PC-3 (cell line): ENCODE data around the gene HS3ST4. TPM values are rescaled to one million over a fixed set of nuclear protein-coding genes. Genes with fewer than 3 reads are reported as not detected.

ENCODE experiments used
- ATAC-seq: fragments of 200-7000 bp; cut with Tn5 transposase; 2 replicates; pipeline ENCODE4 v1.9.1; 2020; ENCODE audit warnings: mild to moderate bottlenecking, moderate library complexity
- BruUV-seq: library from RNA; stranded (reverse); fragments of 400-500 nt; replicated peaks from 2 replicates; lab custom pipeline; 2021; lab: Mats Ljungman, UMichigan
- CTCF ChIA-PET: fragments of 300-600 bp; sonication (Branson Sonifier 250); formaldehyde crosslinking; loops from one replicate; lab custom pipeline; 2022; ENCODE audit warnings: antibody characterized with exemption; lab: Charles Lee
- POLR2A ChIA-PET: fragments of 300-600 bp; sonication (Branson Sonifier 250); formaldehyde crosslinking; loops from one replicate; lab custom pipeline; 2022; ENCODE audit warnings: antibody characterized with exemption; ENCODE audit not compliant: unreplicated experiment; lab: Charles Lee
- DNase-seq: peaks from one replicate; pipeline ENCODE4 v3.0.0-alpha.2; 2015
- H2AFZ ChIP-seq: fragments of 300-600 bp; sonication (generic); 2 replicates; pipeline ENCODE4 v1.6.0; 2016; ENCODE audit warnings: antibody characterized with exemption, low read length
- H3F3A ChIP-seq: fragments of 300-600 bp; sonication (generic); one replicate; pipeline ENCODE4 v1.6.0; 2017; ENCODE audit warnings: antibody characterized with exemption, low read length, control low read depth, mild to moderate bottlenecking; ENCODE audit not compliant: unreplicated experiment
- H3K27ac ChIP-seq: fragments of 300-600 bp; sonication (generic); 2 replicates; pipeline ENCODE4 v1.5.1; 2016; ENCODE audit warnings: mild to moderate bottlenecking, low read length
- H3K27me3 ChIP-seq: fragments of 300-600 bp; sonication (generic); 2 replicates; pipeline ENCODE4 v1.6.1; 2016; ENCODE audit warnings: low read length, mixed read lengths
- H3K36me3 ChIP-seq: fragments of 300-600 bp; sonication (generic); 2 replicates; pipeline ENCODE4 v1.6.1; 2016; ENCODE audit warnings: low read depth, mixed run types, low read length, mixed read lengths
- H3K4me1 ChIP-seq: fragments of 300-600 bp; sonication (generic); 2 replicates; pipeline ENCODE4 v1.5.1; 2016; ENCODE audit warnings: low read length; ENCODE audit not compliant: insufficient read depth
- H3K4me2 ChIP-seq: fragments of 300-600 bp; sonication (generic); 2 replicates; pipeline ENCODE4 v1.6.0; 2016; ENCODE audit warnings: low read length
- H3K4me3 ChIP-seq: fragments of 300-600 bp; sonication (generic); 2 replicates; pipeline ENCODE4 v1.5.1; 2016; ENCODE audit warnings: mild to moderate bottlenecking, low read length, mixed read lengths
- H3K79me2 ChIP-seq: fragments of 300-600 bp; sonication (generic); 2 replicates; pipeline ENCODE4 v1.6.1; 2017; ENCODE audit warnings: low read length, mixed read lengths
- H3K9ac ChIP-seq: fragments of 300-600 bp; sonication (generic); 2 replicates; pipeline ENCODE4 v1.6.0; 2016; ENCODE audit warnings: mild to moderate bottlenecking, low read length
- H3K9me2 ChIP-seq: fragments of 300-600 bp; sonication (generic); replicated peaks from 2 replicates; pipeline ENCODE4 v1.6.1; 2016; ENCODE audit warnings: mixed run types, low read length, mixed read lengths
- H3K9me3 ChIP-seq: fragments of 300-600 bp; sonication (generic); 2 replicates; pipeline ENCODE4 v1.6.1; 2016; ENCODE audit warnings: low read length, mixed read lengths
- H4K20me1 ChIP-seq: fragments of 300-600 bp; sonication (generic); 2 replicates; pipeline ENCODE4 v1.6.1; 2016; ENCODE audit warnings: low read length, mixed read lengths
- EZH2 ChIP-seq: fragments of 300-600 bp; sonication (generic); IDR thresholded peaks from one replicate; pipeline ENCODE4 v1.6.1; 2017; ENCODE audit warnings: antibody characterized with exemption, mild to moderate bottlenecking, low read length; ENCODE audit not compliant: unreplicated experiment
- EZH2phosphoT487 ChIP-seq: fragments of 300-600 bp; sonication (generic); IDR thresholded peaks from 2 replicates; pipeline ENCODE4 v1.6.1; 2018; ENCODE audit warnings: mild to moderate bottlenecking, antibody characterized with exemption, low read length, borderline replicate concordance
- intact Hi-C: fragments of 100-400 bp; cut with micrococcal nuclease; formaldehyde crosslinking; loops from 2 replicates; pipeline ENCODE4 v1.9.0; 2023
- total RNA-seq: library from RNA; depleted of rRNA; stranded (reverse); fragments of >200 nt; gene quantifications from 2 replicates; pipeline ENCODE4 v1.2.3, GENCODE V29; 2014
- TF ChIP-seq, protein P1 (sequence below): fragments of 300-600 bp; sonication (generic); conservative IDR thresholded peaks from 2 replicates; pipeline ENCODE4 v1.5.1; 2017; ENCODE audit warnings: antibody characterized with exemption, low read depth, mild to moderate bottlenecking, low read length

Gene HS3ST4
- total RNA-seq, 1 experiment from 2014 or later: not detected

DNA sequence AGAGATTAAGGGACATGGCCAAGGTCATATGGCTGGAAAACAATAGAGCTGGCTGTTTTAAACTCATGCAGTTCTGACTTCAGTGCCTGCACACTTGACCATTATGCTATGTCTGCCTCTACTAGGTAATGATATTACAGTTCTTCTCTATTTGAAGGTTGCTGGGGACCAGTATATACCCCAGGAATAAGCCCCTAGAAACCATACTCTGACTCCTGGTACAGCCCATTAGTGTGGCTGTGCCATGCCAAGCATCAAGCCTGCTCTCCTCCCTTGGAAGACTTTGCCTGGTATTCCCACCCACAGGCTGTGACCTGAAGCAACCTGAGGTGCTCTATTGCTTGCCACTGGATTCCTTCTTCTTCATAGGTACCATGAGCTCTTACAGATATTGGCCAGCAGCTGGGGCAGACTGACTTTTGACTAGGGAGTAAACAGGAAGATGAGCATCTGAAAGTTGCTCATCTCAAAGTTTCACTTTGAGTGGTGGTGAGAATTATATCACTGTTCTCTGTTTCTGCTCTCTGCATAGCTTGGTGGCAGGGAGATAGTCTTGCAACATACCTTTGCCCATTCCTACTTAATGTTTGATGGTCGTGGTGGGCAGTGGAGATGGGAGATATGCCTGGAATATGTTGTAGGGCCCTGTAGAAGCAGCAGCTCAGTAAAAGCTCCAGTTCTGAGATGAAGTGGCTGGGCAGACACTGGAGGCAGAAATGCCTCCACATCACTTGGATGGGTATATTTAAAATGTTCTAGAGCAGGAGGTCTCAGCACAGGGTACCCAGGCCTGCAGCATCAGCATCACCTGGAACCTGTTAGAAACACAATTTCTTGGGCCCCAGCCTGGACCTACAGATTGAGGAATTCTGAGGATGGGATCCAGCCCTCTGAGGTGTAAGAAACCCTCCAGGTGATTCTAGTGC lies 274.7 kb downstream of the HS3ST4 start:
- POLR2A ChIA-PET: no interaction called here
- H3K4me3 ChIP-seq: no peak overlapping the region
- intact Hi-C loops: no loop called here
- H3K4me2 ChIP-seq: no peak overlapping the region
- H4K20me1 ChIP-seq: no peaks in the 10 kb centered on the region
- DNase-seq (no peak), ATAC-seq (no peak)
- no peaks in the 10 kb centered on the region for H3K9me3 ChIP-seq
- CTCF ChIA-PET: no interaction called here
- H3K4me1 ChIP-seq: no peaks in the 10 kb centered on the region
- no peaks in the 10 kb centered on the region for H3K9me2 ChIP-seq
- BruUV-seq: no TSS peak
- no peak overlapping the region for H3K27ac ChIP-seq
- H3K27me3 ChIP-seq: no peaks in the 10 kb centered on the region
- no peak overlapping the region for H2AFZ ChIP-seq
- no peaks in the 10 kb centered on the region for H3K79me2 ChIP-seq
- no peak for TF ChIP-seq EZH2phosphoT487
- no peak for TF ChIP-seq EZH2
- H3F3A ChIP-seq: no peaks in the 10 kb centered on the region
- no peak overlapping the region for H3K9ac ChIP-seq
- H3K36me3 ChIP-seq: no peaks in the 10 kb centered on the region

DNA sequence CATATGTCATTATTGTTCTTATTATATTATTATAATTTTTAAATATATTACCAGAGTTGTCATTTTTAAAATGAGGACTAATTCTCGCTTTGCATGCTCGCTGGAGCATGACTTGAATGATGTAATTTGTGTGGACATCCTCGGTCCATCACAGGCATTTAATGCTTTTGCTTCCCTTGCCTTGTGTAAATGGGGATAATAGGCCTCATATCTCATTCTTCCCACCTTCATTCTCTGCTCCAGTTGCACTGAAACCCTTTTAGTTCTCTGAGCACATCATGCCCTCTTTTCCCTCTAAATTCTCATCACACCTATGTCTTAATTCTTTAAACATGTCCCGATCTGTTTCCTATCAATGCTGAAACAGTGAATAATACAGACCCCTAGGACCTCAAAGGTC lies 285.4 kb downstream of the HS3ST4 start:
- H4K20me1 ChIP-seq: no peaks in the 10 kb centered on the region
- no peaks in the 10 kb centered on the region for H3K9me3 ChIP-seq

DNA sequence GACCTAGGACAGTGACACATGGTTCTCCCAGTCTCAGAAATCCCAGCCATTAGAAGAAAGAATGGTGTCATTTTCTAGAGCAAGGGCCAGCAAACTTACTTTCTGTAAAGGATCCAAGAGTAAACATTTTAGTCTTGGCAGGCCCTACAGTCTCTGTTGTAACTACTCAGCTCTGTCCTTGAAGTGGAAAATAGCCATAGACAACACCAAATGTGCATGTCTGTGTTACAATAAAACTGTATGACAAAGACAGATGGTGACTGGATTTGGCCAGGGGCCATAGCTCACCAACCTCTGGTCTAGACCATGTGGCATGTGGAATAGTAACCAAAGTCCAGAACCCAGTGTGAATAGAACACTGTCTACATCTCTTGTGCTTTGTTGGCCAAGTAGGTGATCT lies 286.5 kb downstream of the HS3ST4 start:
- no peak for DNase-seq
- no peaks in the 10 kb centered on the region for H3F3A ChIP-seq
- intact Hi-C loops: no loop called here
- H4K20me1 ChIP-seq: no peaks in the 10 kb centered on the region
- H3K4me3 ChIP-seq: no peak overlapping the region
- ChIA-PET CTCF (no interaction called here), POLR2A (no interaction called here)
- H3K9ac ChIP-seq: no peak overlapping the region
- H3K79me2 ChIP-seq: no peaks in the 10 kb centered on the region
- H3K27ac ChIP-seq: no peak overlapping the region
- H3K9me2 ChIP-seq: no peaks in the 10 kb centered on the region
- no peak for ATAC-seq
- TF ChIP-seq EZH2phosphoT487 (no peak), EZH2 (no peak)
- TF ChIP-seq, protein P1, sequence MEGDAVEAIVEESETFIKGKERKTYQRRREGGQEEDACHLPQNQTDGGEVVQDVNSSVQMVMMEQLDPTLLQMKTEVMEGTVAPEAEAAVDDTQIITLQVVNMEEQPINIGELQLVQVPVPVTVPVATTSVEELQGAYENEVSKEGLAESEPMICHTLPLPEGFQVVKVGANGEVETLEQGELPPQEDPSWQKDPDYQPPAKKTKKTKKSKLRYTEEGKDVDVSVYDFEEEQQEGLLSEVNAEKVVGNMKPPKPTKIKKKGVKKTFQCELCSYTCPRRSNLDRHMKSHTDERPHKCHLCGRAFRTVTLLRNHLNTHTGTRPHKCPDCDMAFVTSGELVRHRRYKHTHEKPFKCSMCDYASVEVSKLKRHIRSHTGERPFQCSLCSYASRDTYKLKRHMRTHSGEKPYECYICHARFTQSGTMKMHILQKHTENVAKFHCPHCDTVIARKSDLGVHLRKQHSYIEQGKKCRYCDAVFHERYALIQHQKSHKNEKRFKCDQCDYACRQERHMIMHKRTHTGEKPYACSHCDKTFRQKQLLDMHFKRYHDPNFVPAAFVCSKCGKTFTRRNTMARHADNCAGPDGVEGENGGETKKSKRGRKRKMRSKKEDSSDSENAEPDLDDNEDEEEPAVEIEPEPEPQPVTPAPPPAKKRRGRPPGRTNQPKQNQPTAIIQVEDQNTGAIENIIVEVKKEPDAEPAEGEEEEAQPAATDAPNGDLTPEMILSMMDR: no peak
- H3K36me3 ChIP-seq: no peaks in the 10 kb centered on the region
- H3K27me3 ChIP-seq: no peaks in the 10 kb centered on the region
- no peaks in the 10 kb centered on the region for H3K9me3 ChIP-seq
- H3K4me1 ChIP-seq: no peaks in the 10 kb centered on the region
- no TSS peak for BruUV-seq
- no peak overlapping the region for H2AFZ ChIP-seq
- H3K4me2 ChIP-seq: no peak overlapping the region

More for the DNA sequence above, 285.4 kb downstream of the HS3ST4 start:
- Histone ChIP-seq H3K9ac (no peak overlapping the region), H3K4me2 (no peak overlapping the region), H3K79me2 (no peaks in the 10 kb centered on the region), H3K27me3 (no peaks in the 10 kb centered on the region), H3K4me1 (no peaks in the 10 kb centered on the region), H3K4me3 (no peak overlapping the region), H3K36me3 (no peaks in the 10 kb centered on the region), H3K9me2 (no peaks in the 10 kb centered on the region), H3F3A (no peaks in the 10 kb centered on the region), H2AFZ (no peak overlapping the region), H3K27ac (no peak overlapping the region)
- BruUV-seq: no TSS peak
- ChIA-PET CTCF (no interaction called here), POLR2A (no interaction called here)
- DNase-seq (no peak), ATAC-seq (no peak)
- TF ChIP-seq EZH2 (no peak), EZH2phosphoT487 (no peak)
- TF ChIP-seq, protein P1: no peak
- intact Hi-C loops: no loop called here
